OCI-LY7 (cell line): ENCODE measurements around the gene CDH3. TPM values are rescaled to one million over a fixed set of nuclear protein-coding genes. Genes with fewer than 3 reads are reported as not detected.
A peak's percentile ranks its signal among the peaks of the same experiment; 100 is the strongest.

Experiments used
- BruUV-seq: library from RNA; stranded (reverse); fragments of 400-500 nt; replicated peaks from 2 replicates; lab custom pipeline; 2021; lab: Mats Ljungman, UMichigan
- CTCF ChIA-PET: fragments of 300-600 bp; sonication (Branson Sonifier 250); formaldehyde crosslinking; loops from one replicate; lab custom pipeline; 2022; ENCODE audit warnings: antibody characterized with exemption; ENCODE audit not compliant: unreplicated experiment; lab: Charles Lee
- POLR2A ChIA-PET: fragments of 300-600 bp; sonication (Branson Sonifier 250); formaldehyde crosslinking; loops from one replicate; lab custom pipeline; 2022; ENCODE audit warnings: antibody characterized with exemption; lab: Charles Lee
- DNase-seq: peaks from one replicate; pipeline ENCODE4 v3.0.0-alpha.2; 2015; ENCODE audit warnings: low spot score
- H2AFZ ChIP-seq: fragments of 200-600 bp; sonication (generic), shearing (Covaris generic); 2 replicates; pipeline ENCODE4 v1.6.1; 2014; ENCODE audit warnings: mild to moderate bottlenecking, antibody characterized with exemption, low read length, moderate library complexity
- H3K27ac ChIP-seq: fragments of 200-600 bp; sonication (generic); 2 replicates; pipeline ENCODE4 v1.5.1; 2014; ENCODE audit warnings: mixed run types, low read depth, mild to moderate bottlenecking, moderate library complexity, low read length, inconsistent platforms; ENCODE audit not compliant: poor library complexity, severe bottlenecking
- H3K36me3 ChIP-seq: fragments of 200-600 bp; sonication (generic); 2 replicates; pipeline ENCODE4 v1.6.1; 2014; ENCODE audit warnings: mild to moderate bottlenecking, antibody characterized with exemption, low read length, moderate library complexity, mixed read lengths; ENCODE audit not compliant: insufficient read depth
- H3K4me1 ChIP-seq: fragments of 200-600 bp; sonication (generic); 2 replicates; pipeline ENCODE4 v1.5.1; 2014; ENCODE audit warnings: mild to moderate bottlenecking, low read length; ENCODE audit not compliant: insufficient read depth, poor library complexity, severe bottlenecking
- H3K4me2 ChIP-seq: fragments of 200-600 bp; sonication (generic); 2 replicates; pipeline ENCODE4 v1.6.1; 2014; ENCODE audit warnings: mild to moderate bottlenecking, low read length
- H3K4me3 ChIP-seq: fragments of 200-600 bp; sonication (generic); 2 replicates; pipeline ENCODE4 v1.5.1; 2014; ENCODE audit warnings: mild to moderate bottlenecking, low read depth, low read length; ENCODE audit not compliant: poor library complexity, severe bottlenecking
- H3K79me2 ChIP-seq: fragments of 200-600 bp; sonication (generic); 2 replicates; pipeline ENCODE4 v1.6.1; 2016; ENCODE audit warnings: low read depth, mild to moderate bottlenecking, low read length, moderate library complexity, mixed read lengths; ENCODE audit not compliant: insufficient read depth
- H3K9me2 ChIP-seq: fragments of 200-600 bp; sonication (generic); 2 replicates; pipeline ENCODE4 v1.6.1; 2016; ENCODE audit warnings: mild to moderate bottlenecking, low read length, mixed read lengths; ENCODE audit not compliant: insufficient read depth
- H3K9me3 ChIP-seq: fragments of 200-600 bp; sonication (generic); 2 replicates; pipeline ENCODE4 v1.6.1; 2014; ENCODE audit warnings: mild to moderate bottlenecking, mixed run types, low read length, mixed read lengths
- H4K20me1 ChIP-seq: fragments of 200-600 bp; sonication (generic); 2 replicates; pipeline ENCODE4 v1.6.1; 2014; ENCODE audit warnings: mild to moderate bottlenecking, antibody characterized with exemption, low read length, moderate library complexity, mixed read lengths; ENCODE audit not compliant: insufficient read depth
- EZH2phosphoT487 ChIP-seq: fragments of 200-600 bp; sonication (generic); IDR thresholded peaks from 2 replicates; pipeline ENCODE4 v1.6.1; 2018; ENCODE audit warnings: low read depth, borderline replicate concordance, mild to moderate bottlenecking, mixed run types, antibody characterized with exemption, low read length, moderate library complexity, mixed read lengths
- intact Hi-C: fragments of 100-400 bp; cut with micrococcal nuclease; formaldehyde crosslinking; loops from one replicate; pipeline ENCODE4 v1.10.0; 2022; ENCODE audit not compliant: unreplicated experiment
- small RNA-seq: library from RNA; depleted of rRNA; stranded (forward); fragments of <200 nt; gene quantifications from one replicate; pipeline ENCODE3, GENCODE V24; 2014
- total RNA-seq, 2 experiments: library from RNA; depleted of rRNA in 1 of 2; stranded (reverse); fragments of >200 nt in 1 of 2; shearing (Covaris generic) in 1 of 2; gene quantifications; 2 replicates each; pipeline ENCODE4 v1.2.3, GENCODE V29; 2014 to 2022
- TF ChIP-seq, protein P1 (sequence below): fragments of 200-600 bp; sonication (generic); conservative IDR thresholded peaks from 2 replicates; pipeline ENCODE4 v1.5.1; 2014; ENCODE audit warnings: mild to moderate bottlenecking, antibody characterized with exemption, low read length, moderate library complexity, mixed read lengths

The CDH3 gene
- total RNA-seq, 2 experiments from 2014 or later = 0.06 to 0.46 TPM

DNA sequence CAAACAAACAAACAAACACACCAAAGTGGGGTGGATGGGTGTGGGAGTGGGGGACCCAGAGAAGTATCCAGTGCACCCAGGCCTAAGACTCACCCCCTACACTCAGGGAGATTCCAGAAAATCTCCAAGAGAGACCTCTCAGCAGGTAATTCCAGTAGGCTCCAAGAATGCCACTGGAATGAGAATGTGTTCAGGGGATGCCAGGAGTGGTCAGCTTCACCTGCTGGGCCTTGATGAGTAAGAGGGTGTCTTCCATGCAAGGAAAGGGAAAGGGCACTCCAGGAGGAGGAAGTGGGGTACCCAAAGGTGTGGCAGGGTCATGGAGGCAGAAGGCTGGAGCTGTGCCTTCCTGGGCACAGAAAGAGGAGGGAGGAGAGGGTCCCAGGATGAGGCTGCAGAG lies 101.8 kb downstream of the CDH3 start:
- no peaks in the 10 kb centered on the region for H3K79me2 ChIP-seq
- H3K4me2 ChIP-seq = no peak overlapping the region
- intact Hi-C loops = no loop called here
- H3K4me3 ChIP-seq = no peak overlapping the region
- H3K9me2 ChIP-seq = no peaks in the 10 kb centered on the region
- BruUV-seq = no TSS peak
- no peak overlapping the region for H2AFZ ChIP-seq
- DNase-seq = no peak
- no peaks in the 10 kb centered on the region for H4K20me1 ChIP-seq
- peaks cover 10% of the 10 kb centered on the region for H3K4me1 ChIP-seq
- H3K9me3 ChIP-seq = no peaks in the 10 kb centered on the region
- H3K27ac ChIP-seq = no peak overlapping the region
- TF ChIP-seq EZH2phosphoT487 = no peak
- TF ChIP-seq, protein P1, sequence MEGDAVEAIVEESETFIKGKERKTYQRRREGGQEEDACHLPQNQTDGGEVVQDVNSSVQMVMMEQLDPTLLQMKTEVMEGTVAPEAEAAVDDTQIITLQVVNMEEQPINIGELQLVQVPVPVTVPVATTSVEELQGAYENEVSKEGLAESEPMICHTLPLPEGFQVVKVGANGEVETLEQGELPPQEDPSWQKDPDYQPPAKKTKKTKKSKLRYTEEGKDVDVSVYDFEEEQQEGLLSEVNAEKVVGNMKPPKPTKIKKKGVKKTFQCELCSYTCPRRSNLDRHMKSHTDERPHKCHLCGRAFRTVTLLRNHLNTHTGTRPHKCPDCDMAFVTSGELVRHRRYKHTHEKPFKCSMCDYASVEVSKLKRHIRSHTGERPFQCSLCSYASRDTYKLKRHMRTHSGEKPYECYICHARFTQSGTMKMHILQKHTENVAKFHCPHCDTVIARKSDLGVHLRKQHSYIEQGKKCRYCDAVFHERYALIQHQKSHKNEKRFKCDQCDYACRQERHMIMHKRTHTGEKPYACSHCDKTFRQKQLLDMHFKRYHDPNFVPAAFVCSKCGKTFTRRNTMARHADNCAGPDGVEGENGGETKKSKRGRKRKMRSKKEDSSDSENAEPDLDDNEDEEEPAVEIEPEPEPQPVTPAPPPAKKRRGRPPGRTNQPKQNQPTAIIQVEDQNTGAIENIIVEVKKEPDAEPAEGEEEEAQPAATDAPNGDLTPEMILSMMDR = no peak
- no peaks in the 10 kb centered on the region for H3K36me3 ChIP-seq
- POLR2A ChIA-PET = no interaction called here
- CTCF ChIA-PET = no interaction called here

DNA sequence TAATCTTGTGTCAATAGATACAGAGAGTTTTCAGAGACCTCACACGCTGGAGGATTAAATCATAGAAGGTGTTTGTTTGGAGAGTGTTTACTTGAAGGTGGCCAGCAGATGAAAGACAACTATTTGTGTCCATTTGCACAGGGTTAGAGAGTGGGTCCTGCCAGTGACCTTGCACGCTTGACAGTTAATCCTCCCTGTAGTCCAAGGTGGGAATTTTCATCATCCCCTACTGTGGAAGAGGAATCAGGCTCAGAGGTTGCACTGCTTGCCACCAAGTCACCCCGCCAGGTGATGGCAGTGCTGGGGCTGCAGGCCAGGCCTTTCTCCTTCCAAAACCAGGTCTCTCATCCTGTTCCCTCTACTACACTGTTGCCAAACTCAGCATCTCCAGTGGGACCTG lies 104.3 kb downstream of the CDH3 start:
- intact Hi-C loops = no loop called here
- Histone ChIP-seq H3K79me2 (no peaks in the 10 kb centered on the region), H3K4me2 (no peak overlapping the region), H3K27ac (no peak overlapping the region), H3K36me3 (no peaks in the 10 kb centered on the region), H3K9me3 (no peaks in the 10 kb centered on the region), H4K20me1 (no peaks in the 10 kb centered on the region), H3K4me3 (no peak overlapping the region), H2AFZ (no peak overlapping the region), H3K9me2 (no peaks in the 10 kb centered on the region), H3K4me1 (peaks cover 3% of the 10 kb centered on the region)
- ChIA-PET CTCF (no interaction called here), POLR2A (no interaction called here)
- BruUV-seq = no TSS peak
- no peak for DNase-seq
- TF ChIP-seq, protein P1 = 0 out of 2 replicates have a peak, but pooled peaks have one; percentile 25
- TF ChIP-seq EZH2phosphoT487 = no peak

Small RNA genes within 50 kb of the gene (small RNA-seq; reads per million reads assigned to genes)
- gene HSPE1P5 (not detected), gene RF01233 (not detected), gene RNA5SP429 (not detected)

Other genes with a start within 250 kb of the CDH3 start
- gene SMPD3, start 196.8 kb upstream of the CDH3 start, total RNA-seq (2014; rRNA removed; shearing (Covaris generic)) = 0.16 and 0.21 TPM in 2 replicates
- gene SMPD3, start 196.8 kb upstream of the CDH3 start, total RNA-seq (2022) = 0.51 and 0.61 TPM in 2 replicates
- 14.1 and 22.0 TPM in 2 replicates for gene ZFP90, start 106.0 kb upstream of the CDH3 start, total RNA-seq (2014; rRNA removed; shearing (Covaris generic))
- 27.0 and 31.5 TPM in 2 replicates for gene ZFP90, start 106.0 kb upstream of the CDH3 start, total RNA-seq (2022)
- not detected in 2 replicates for gene CDH1, start 92.0 kb downstream of the CDH3 start, total RNA-seq (2014; rRNA removed; shearing (Covaris generic))
- not detected in 2 replicates for gene CDH1, start 92.0 kb downstream of the CDH3 start, total RNA-seq (2022)
- gene TANGO6, start 198.2 kb downstream of the CDH3 start, total RNA-seq (2014; rRNA removed; shearing (Covaris generic)) = 17.3 and 22.8 TPM in 2 replicates
- 22.7 and 27.3 TPM in 2 replicates for gene TANGO6, start 198.2 kb downstream of the CDH3 start, total RNA-seq (2022)